ENCODE data around the gene PKD2L1. TPM values are rescaled to one million over a fixed set of nuclear protein-coding genes. Genes with fewer than 3 reads are reported as not detected.

Gene PKD2L1
- total and polyA plus RNA-seq, 9 of the 15 experiments (the other 6 are each of a cell fraction or from before 2014, with no cell fraction given), result not detected

- TF ChIP-seq MGA (IDR thresholded peaks at IDR 0.05), result 0 out of 2 replicates have a peak, but pooled peaks have one; percentile 29
These were observed 40.4 kb downstream of the PKD2L1 start (continued) for GRCh38 chr10:100289641-100290040.
